AG09309 (cell line): ENCODE results near the gene UVSSA.

ENCODE experiments used
- DNase-seq: peaks from one replicate; pipeline ENCODE4 v3.0.0-alpha.2; 2010; ENCODE audit warnings: low read depth
- H3K4me3 ChIP-seq: 2 replicates; pipeline ENCODE4 v1.5.1; 2011; ENCODE audit warnings: mild to moderate bottlenecking, low read depth, low read length, moderate library complexity; ENCODE audit not compliant: control insufficient read depth
- CTCF ChIP-seq: IDR thresholded peaks from 2 replicates; pipeline ENCODE4 v1.5.1; 2011; ENCODE audit warnings: mild to moderate bottlenecking, low read depth, low read length, inconsistent platforms; ENCODE audit not compliant: insufficient read depth, control insufficient read depth; ENCODE audit errors: missing control alignments

Gene UVSSA

DNA sequence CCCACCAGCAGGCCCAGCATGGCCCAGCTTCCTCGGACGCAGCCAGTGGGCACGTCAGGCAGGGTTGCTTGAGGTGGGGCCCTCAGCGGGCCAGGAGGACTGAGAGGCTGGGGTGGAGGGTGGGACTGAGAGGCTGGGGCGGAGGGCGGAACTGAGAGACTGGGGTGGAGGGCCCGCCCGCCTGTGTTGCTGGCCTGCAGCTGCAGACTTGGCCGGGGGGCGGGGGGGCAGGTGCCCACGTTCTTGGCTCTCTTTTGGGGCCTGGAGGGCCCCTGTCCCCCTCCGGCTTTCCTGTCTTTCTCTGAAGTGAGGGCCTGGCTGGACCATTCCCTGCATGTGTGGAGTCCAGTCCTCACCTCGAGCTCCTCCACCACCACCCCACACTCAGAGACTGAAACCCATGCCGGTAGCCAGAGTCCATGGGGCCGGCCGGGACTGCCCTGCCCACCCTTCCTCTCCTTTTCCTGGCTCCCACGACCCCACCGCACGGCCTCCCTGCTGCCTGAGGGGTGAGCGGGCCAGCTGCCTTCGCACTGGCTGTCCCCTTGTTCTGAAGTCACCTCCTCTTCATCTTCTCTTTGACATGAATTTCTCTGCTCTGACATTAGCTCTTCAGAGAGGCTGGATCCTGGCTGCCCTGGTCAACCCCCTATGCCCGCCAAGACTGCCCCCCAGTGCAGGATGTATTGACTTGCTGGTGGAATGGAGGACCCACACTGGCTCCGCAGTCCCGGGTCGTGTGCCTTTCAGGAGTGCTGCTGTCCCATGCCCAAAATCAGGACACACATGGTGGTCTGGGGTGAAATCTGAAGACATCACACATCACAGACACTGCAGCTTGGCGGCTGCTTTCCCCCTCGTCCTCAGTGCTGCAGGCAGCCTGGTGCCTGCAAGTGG is 69.3 kb downstream of the UVSSA start:
- no peak overlapping the region for H3K4me3 ChIP-seq
- TF ChIP-seq CTCF: no peak
- DNase-seq: no peak

- TF ChIP-seq CTCF: no peak
- H3K4me3 ChIP-seq: no peak overlapping the region
- DNase-seq: no peak
These were observed 69.9 kb downstream of the UVSSA start for GRCh38 chr4:1416948-1417260.

DNA sequence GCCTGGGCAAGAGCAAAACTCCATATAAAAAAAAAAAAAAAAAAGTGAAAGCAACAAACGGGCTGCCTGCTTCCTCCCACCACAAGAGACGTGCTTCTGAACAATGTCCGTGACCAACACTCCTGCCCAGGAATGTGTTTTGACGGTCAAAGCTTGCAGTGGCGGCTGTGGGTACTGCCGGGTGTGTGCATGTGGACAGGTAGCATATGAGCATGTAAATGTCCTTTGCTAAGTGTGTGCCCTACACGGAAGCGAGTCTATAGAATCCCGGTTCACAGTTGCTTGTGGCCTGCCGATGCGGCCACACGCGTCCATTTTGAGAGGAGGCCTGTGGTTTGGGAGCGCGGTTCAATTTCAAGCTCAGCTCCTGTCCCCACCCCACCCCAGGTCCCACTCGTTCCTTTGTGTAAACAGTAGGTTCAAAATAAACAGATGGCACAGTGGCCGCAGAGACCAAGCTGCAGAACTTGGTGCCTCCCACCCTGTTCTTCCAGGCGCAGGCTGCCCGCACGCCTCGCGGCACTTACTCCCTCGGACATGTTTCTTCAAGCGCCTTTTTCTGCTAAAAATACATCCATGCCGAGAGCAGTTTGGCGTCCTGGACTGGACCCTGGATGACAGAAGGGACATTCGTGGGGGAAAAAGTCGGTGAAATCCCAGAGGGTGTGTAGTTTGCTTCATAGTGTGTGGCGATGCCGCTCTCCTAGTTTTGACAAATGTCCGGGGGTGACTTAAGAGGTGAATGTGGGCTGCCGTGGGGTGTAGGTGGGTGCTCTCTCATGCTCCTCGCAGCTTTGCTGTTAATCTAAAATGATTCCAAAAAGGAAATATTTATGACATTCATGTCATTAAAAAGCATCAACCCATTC is 70.7 kb downstream of the UVSSA start:
- TF ChIP-seq CTCF: no peak
- H3K4me3 ChIP-seq: no peak overlapping the region
- DNase-seq: no peak

DNA sequence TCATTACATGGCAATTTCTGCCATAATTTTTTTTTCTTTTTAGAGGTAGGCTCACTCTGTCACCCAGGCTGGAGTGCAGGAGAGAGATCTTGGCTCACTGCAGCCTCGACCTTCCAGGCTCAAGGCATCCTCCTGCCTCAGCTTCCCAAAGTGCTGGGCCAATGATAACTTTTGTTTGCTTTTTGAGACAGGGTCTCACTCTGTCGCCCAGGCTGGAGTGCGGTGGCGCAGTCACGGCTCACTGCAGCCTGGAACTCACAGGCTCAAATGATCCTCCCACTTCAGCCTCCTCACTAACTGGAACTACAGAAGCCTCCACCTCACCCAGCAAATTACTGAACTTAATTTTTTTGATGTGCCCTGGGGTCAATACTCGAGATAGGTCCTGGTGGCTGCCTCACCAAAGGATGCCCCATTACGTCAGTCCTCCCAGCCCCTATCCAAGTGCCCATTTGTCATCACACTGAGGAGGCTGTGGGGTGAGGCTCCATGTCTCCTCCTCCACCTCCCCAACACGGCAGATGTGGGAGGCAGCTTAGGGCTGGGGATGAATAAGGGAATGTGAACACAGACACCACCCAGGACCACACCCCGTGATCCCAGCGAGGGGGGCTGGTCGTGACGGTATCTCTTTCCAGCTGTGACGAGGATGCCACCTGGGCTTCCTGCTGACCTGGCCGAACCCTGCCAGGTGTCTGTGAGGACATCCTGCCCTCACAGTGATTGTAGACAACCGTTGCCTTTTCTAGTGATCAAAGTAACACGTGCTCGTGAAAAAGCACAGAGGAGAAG is 71.7 kb downstream of the UVSSA start:
- DNase-seq: no peak
- no peak for TF ChIP-seq CTCF

GRCh38 chr4:1419708-1420107 is 72.7 kb downstream of the UVSSA start:
- DNase-seq: no peak
- TF ChIP-seq CTCF: no peak
- H3K4me3 ChIP-seq: no peak overlapping the region

More for the DNA sequence above, 71.7 kb downstream of the UVSSA start:
- no peak overlapping the region for H3K4me3 ChIP-seq

DNA sequence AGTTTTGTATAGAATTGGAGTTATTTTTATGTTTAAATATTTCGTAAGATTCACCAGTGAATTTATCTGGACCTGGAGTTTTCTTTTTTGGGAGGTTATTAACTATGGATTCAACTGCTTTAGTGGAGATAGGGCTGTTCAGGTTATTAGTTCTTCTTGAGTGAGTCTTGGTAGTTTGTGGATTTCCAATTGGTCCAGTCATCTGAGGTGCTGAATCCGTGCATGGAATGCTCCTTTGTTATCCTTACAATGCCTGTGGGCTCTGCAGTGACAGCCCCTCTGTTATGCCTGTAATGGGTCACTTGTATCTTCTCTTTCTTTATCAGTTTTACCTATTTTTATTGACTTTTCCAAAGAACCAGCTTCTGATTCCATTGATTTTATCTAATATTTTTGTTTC is 74.6 kb downstream of the UVSSA start:
- no peak for DNase-seq
- no peak for TF ChIP-seq CTCF
- H3K4me3 ChIP-seq: no peak overlapping the region
